ENCODE results near the gene ETV2.
A peak's percentile ranks its signal among the peaks of the same experiment; 100 is the strongest.
"Not testable (repeated sequence)": the region's sequence is repeated elsewhere in the genome, so short reads cannot be mapped to it uniquely, and the experiment has no call there.

Gene ETV2

GRCh38 chr19:35661995-35662340, 20.4 kb downstream of the ETV2 start:
- DNase-seq, result no peak

- no peak for DNase-seq
Measured at GRCh38 chr19:35663981-35664380, 22.4 kb downstream of the ETV2 start.

- no peak for DNase-seq
Measured at GRCh38 chr19:35665157-35665556, 23.6 kb downstream of the ETV2 start.

GRCh38 chr19:35665604-35666003, 24.1 kb downstream of the ETV2 start:
- DNase-seq, result no peak

- no peak for DNase-seq
Measured at GRCh38 chr19:35666251-35666913, 24.8 kb downstream of the ETV2 start, which contains the start of gene UPK1A. Gene UPK1A (plus strand): TSS chr19:35666517. CDS start chr19:35666813, 296 bp downstream.

GRCh38 chr19:35669566-35669965, 28.0 kb downstream of the ETV2 start:
- DNase-seq, result no peak

GRCh38 chr19:35669974-35670373, 28.4 kb downstream of the ETV2 start:
- DNase-seq, result no peak

- DNase-seq, result no peak
Measured at GRCh38 chr19:35670686-35671085, 29.1 kb downstream of the ETV2 start.

- no peak for DNase-seq
Measured at GRCh38 chr19:35671818-35672217, 30.3 kb downstream of the ETV2 start.

- DNase-seq, result no peak
Measured at GRCh38 chr19:35673121-35673804, 31.7 kb downstream of the ETV2 start.

- DNase-seq, result no peak
Measured at GRCh38 chr19:35675589-35676140, 34.1 kb downstream of the ETV2 start.

GRCh38 chr19:35689836-35690235, 48.3 kb downstream of the ETV2 start:
- no peak for DNase-seq

GRCh38 chr19:35691106-35691505, 49.6 kb downstream of the ETV2 start:
- DNase-seq, result not testable (repeated sequence)

- no peak for DNase-seq
Measured at GRCh38 chr19:35692010-35692409, 50.5 kb downstream of the ETV2 start.

GRCh38 chr19:35693422-35693821, 51.9 kb downstream of the ETV2 start:
- DNase-seq, result no peak

- peak; percentile 63 to 73 for DNase-seq
Measured at GRCh38 chr19:35693835-35694599, 52.5 kb downstream of the ETV2 start.

Measured in NCI-H187 (cell line).